ENCODE results near the gene LGALS16.

The LGALS16 gene

DNA sequence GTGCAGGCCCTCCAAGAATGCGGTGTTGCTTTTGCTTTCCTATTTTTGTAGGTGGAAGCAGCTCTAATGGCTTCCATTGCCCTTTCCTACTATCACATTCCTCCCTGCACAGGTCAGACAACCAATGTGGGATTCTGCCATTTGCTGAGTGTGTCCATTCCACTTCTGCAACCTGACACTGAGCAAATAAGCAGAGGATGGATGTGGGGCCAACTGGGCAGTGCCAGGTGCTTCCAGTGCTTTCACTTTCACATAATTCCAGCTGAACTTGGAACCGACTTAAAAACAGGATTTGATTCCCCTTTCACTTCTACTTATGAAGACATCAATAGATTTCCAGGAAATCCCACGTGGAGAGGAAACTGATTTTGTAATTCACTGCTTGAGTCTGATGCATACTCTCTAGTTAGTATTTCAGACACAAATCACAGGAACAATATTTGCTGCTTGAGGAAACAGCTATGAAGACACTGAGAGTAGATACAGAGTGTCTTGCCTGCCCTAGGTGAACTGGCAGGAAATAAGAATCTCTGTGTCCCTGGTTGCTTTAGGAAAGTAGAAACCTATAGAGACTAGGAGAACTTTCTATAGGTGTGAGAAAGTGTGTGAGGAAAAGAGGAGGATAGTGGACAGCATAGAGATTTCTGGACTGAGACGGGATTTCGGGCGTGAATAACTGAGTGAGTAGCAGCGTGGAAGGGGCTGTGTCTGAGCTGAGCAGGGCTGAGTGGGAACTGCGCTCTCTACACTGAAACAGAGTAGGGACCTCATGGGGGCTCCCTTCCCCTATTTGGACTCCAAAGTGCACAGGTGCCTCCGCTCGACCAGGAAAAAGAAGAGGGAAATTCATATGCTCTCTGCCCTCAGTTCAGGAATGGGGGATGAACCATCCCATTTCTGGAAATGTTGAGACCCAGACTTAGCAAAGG lies 22.5 kb downstream of the LGALS16 start:
- TF ChIP-seq ZNF565 (CRISPR knock-in tag; conservative IDR thresholded peaks at IDR 0.05; ENCODE audit: low read depth) (no peak), PATZ1 (CRISPR knock-in tag; IDR thresholded peaks at IDR 0.05; ENCODE audit: borderline replicate concordance) (no peak), CSDC2 (CRISPR knock-in tag; IDR thresholded peaks at IDR 0.05) (no peak), BACH2 (CRISPR knock-in tag; IDR thresholded peaks at IDR 0.05; ENCODE audit: borderline replicate concordance) (no peak), ZFP3 (CRISPR knock-in tag; IDR thresholded peaks at IDR 0.05) (no peak), ISL1 (CRISPR knock-in tag; IDR thresholded peaks at IDR 0.05) (no peak), OSR1 (CRISPR knock-in tag; IDR thresholded peaks at IDR 0.05) (no peak), ZNF70 (CRISPR knock-in tag; IDR thresholded peaks at IDR 0.05) (no peak), ARNTL (CRISPR knock-in tag; IDR thresholded peaks at IDR 0.05; ENCODE audit: borderline replicate concordance, low read depth) (no peak), ZC3H10 (CRISPR knock-in tag; IDR thresholded peaks at IDR 0.05) (no peak), GLIS3 (CRISPR knock-in tag; IDR thresholded peaks at IDR 0.05) (no peak), PPARA (CRISPR knock-in tag; IDR thresholded peaks at IDR 0.05; ENCODE audit: borderline replicate concordance) (no peak)

GRCh38 chr19:39679056-39679790 lies 23.5 kb downstream of the LGALS16 start:
- no peak for ATAC-seq
- TF ChIP-seq ESRRG (CRISPR knock-in tag; IDR thresholded peaks at IDR 0.05) (no peak), ZNF8 (CRISPR knock-in tag; IDR thresholded peaks at IDR 0.05) (no peak), SNAI2 (CRISPR knock-in tag; IDR thresholded peaks at IDR 0.05) (no peak), ZC3H10 (CRISPR knock-in tag; IDR thresholded peaks at IDR 0.05) (no peak), RARB (CRISPR knock-in tag; IDR thresholded peaks at IDR 0.05) (no peak), TOX (CRISPR knock-in tag; IDR thresholded peaks at IDR 0.05; ENCODE audit: borderline replicate concordance) (no peak), CSDC2 (CRISPR knock-in tag; IDR thresholded peaks at IDR 0.05) (no peak), ZNF70 (CRISPR knock-in tag; IDR thresholded peaks at IDR 0.05) (no peak), TCF4 (CRISPR knock-in tag; IDR thresholded peaks at IDR 0.05; ENCODE audit: borderline replicate concordance) (no peak), GLIS3 (CRISPR knock-in tag; IDR thresholded peaks at IDR 0.05) (no peak), ZFP3 (CRISPR knock-in tag; IDR thresholded peaks at IDR 0.05) (no peak), PATZ1 (CRISPR knock-in tag; IDR thresholded peaks at IDR 0.05; ENCODE audit: borderline replicate concordance) (no peak), CSRNP3 (CRISPR knock-in tag; IDR thresholded peaks at IDR 0.05) (no peak), ISL1 (CRISPR knock-in tag; IDR thresholded peaks at IDR 0.05) (no peak), ZNF565 (CRISPR knock-in tag; conservative IDR thresholded peaks at IDR 0.05; ENCODE audit: low read depth) (no peak)
- TF ChIP-seq, protein P1, sequence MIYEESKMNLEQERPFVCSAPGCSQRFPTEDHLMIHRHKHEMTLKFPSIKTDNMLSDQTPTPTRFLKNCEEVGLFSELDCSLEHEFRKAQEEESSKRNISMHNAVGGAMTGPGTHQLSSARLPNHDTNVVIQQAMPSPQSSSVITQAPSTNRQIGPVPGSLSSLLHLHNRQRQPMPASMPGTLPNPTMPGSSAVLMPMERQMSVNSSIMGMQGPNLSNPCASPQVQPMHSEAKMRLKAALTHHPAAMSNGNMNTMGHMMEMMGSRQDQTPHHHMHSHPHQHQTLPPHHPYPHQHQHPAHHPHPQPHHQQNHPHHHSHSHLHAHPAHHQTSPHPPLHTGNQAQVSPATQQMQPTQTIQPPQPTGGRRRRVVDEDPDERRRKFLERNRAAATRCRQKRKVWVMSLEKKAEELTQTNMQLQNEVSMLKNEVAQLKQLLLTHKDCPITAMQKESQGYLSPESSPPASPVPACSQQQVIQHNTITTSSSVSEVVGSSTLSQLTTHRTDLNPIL (CRISPR knock-in tag; IDR thresholded peaks at IDR 0.05; ENCODE audit: low read depth): no peak

More for the DNA sequence above, 22.5 kb downstream of the LGALS16 start:
- peak; percentile 74 for ATAC-seq

DNA sequence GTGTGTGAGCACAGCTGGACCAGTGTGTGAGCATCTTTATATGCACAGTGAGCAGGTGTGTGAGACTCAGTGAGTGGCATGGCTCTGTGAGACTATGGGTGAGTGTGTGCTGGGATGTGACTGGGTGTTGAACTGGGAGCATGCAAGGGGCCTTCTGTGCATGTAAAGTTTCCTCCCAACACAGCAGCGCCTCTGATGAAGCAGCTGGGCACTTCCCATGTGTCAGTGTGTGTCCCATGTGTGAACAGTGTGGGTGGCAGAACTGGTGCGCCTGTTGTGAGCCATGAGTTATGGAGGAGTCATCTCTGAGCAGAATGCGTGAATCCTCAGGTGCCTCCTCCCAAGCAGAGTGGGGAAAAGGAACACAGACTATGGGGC lies 24.1 kb downstream of the LGALS16 start:
- ATAC-seq: no peak

More for the DNA sequence above, 24.1 kb downstream of the LGALS16 start:
- no peak for TF ChIP-seq SNAI2 (CRISPR knock-in tag; IDR thresholded peaks at IDR 0.05)
- no peak for TF ChIP-seq ZNF8 (CRISPR knock-in tag; IDR thresholded peaks at IDR 0.05)
- TF ChIP-seq OSR1 (CRISPR knock-in tag; IDR thresholded peaks at IDR 0.05): no peak
- no peak for TF ChIP-seq PATZ1 (CRISPR knock-in tag; IDR thresholded peaks at IDR 0.05; ENCODE audit: borderline replicate concordance)
- TF ChIP-seq ZNF70 (CRISPR knock-in tag; IDR thresholded peaks at IDR 0.05): no peak
- TF ChIP-seq ISL1 (CRISPR knock-in tag; IDR thresholded peaks at IDR 0.05): no peak
- TF ChIP-seq CSDC2 (CRISPR knock-in tag; IDR thresholded peaks at IDR 0.05): no peak
- TF ChIP-seq ZFP30 (CRISPR knock-in tag; IDR thresholded peaks at IDR 0.05): no peak
- no peak for TF ChIP-seq POU6F1 (CRISPR knock-in tag; IDR thresholded peaks at IDR 0.05; ENCODE audit: borderline replicate concordance, low read depth)
- no peak for TF ChIP-seq BACH2 (CRISPR knock-in tag; IDR thresholded peaks at IDR 0.05; ENCODE audit: borderline replicate concordance)
- TF ChIP-seq ESRRG (CRISPR knock-in tag; IDR thresholded peaks at IDR 0.05): no peak
- TF ChIP-seq CSRNP3 (CRISPR knock-in tag; IDR thresholded peaks at IDR 0.05): no peak
